GM21526 (cell line): ENCODE results near the gene FAM114A1.

ENCODE experiments used
- ATAC-seq: cut with Tn5 transposase; IDR thresholded peaks from one replicate; pipeline ENCODE4 v1.9.1; 2021; ENCODE audit warnings: moderate library complexity; ENCODE audit not compliant: unreplicated experiment, low FRiP score

The FAM114A1 gene

DNA sequence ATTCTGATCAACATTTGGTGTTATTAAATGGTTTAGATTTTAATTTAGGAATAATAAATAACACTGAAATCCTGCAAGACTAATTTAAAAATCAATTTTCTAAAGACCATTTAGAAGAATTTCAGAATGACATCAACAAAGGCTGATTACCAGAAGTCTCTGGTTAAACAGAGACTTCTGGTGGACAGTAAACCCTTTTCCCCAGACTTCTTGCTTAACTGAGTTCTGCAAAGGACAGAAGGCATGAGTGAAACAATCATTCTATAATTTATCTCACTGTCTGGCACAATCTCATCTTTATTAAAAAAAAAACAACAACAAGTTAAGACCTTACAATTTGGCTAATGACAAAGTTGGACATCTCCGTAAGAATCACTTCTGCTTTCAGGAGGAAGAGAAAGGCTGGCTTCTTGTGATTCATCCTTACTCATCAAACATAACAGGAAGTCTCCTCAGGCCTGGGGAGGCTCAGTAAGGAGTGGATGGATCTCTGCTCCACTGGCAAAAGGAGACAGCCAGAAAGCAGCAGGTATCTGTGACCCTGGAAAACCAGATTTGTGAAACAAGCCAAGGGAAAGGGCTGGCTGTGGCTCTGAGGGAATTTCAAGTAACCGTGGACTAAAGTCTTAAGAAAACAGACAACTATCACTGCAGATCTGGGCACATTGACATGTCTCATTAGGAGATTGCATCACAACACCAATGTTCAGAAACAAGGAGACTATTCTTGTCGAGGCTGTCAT is 10.1 kb upstream of the FAM114A1 start:
- no peak for ATAC-seq

DNA sequence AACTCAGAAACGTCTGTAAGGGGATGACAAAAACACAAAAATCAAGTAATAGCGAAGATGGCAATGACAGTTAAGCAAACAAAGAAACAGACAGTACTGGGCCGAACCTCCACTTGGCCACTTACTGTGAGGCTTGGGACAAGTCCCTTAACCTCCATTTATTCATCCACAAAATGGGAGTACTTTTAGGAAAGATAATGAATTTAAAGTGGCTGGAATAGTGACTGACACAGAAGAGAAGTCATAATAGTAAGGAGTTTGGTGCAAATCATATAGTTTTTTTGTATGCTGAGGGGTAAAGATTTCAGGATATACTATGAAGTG is 9.5 kb upstream of the FAM114A1 start:
- ATAC-seq, result no peak

DNA sequence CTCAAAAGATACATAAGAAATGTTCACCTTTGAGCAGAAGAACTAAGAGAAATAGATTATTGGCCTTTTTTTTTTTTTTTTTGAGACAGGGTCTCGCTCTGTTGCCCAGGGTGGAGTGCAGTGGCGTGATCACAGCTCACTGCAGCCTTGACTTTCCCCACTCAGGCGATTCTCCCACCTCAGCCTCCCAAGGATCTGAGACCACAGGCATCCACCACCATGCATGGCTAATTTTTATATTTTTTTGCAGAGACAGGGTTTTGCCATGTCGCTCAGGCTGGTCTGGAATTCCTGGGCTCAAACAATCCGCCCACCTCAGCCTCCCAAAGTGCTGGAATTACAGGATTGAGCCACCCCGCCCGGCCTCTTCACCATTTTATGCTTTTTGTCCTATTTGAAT is 8.1 kb upstream of the FAM114A1 start:
- ATAC-seq, result no peak

DNA sequence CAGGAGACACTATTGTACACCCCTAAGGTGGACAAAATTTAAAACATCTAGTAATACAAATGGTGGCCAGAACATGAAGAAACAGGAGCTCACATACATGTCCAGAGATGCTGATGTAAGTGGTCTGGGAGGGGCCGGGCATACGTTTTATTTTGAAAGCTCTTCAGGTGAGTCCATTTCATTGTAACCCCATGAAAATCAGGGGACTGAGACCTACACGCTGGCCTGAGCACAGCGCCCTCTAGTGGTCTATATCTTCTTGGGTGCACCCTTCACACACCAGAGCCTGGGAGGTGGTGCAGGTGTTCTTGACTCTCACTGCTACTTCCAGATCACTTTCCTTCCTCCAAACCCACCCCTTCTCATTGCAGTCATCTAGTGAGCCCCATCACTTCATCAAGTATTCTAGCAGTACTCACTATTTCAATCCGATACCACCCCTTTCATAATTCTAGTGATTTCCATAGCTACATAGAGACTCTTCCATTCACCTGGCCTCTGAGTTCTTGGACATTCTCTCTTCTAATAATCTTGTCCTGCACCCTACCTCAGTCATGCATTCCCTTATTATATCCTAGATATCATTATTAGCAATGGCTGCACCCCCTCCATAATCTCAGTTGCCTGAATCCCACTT is 6.7 kb upstream of the FAM114A1 start:
- ATAC-seq, result no peak

DNA sequence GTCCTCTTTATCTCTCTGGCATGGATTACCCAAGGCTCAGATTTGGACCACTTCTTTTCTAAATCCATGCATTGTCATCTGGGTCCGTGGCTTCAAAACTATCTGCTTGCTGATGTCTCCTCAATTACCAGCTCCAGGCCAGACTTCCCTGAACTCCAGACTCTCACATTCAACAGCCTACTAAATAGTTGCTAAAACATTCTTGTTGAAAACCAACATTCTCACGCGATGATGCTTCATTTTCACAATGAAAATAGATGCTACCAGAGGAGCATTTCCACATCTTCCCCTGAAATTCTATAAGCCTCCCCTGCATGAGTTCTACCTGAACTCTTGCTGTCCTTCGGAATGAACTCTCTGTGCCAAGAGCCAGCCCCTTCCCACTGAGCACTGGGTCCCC is 5.8 kb upstream of the FAM114A1 start:
- ATAC-seq, result no peak

DNA sequence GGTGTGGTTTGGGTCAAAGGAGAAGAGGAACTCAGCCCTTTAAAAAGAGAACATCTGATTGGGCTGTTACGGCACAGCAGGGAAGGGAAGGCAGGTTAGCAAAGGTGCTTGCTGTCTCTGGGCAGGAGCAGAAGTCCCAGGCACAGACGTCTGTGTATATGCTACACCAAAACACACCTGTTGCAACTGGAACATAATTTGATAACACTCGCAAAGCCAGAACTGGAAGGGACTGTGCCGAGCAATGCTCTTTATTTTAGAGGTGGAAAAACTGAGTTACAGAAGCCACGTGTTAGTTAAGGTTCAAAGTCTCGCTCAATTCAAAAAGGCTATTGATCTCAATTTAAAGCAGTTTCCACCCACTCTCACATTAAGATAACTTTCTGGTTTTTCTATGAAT is 2.2 kb upstream of the FAM114A1 start:
- no peak for ATAC-seq

DNA sequence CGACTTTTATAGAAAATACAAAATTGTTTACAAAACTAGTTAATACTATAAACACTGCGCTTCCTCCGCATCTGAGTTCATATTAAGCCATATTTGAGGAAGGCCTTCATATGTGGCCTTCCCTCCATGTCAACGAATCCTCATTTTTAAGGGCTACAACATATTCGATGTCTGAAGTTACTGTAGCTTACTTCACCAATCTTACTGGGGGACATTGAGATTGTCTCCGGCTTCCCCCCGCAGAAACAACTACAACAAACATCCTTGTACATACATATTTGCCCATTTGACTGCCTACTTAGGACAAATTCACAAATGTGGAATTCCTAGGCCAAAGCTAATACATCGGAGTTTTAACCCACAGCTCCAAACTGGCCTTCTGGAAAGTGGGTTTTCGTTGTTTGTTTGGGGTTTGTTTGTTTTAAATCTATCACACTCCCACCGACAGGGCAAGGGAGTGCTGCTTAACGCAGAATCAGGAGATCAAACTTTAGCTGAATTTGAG is 581 bp upstream of the FAM114A1 start:
- no peak for ATAC-seq

DNA sequence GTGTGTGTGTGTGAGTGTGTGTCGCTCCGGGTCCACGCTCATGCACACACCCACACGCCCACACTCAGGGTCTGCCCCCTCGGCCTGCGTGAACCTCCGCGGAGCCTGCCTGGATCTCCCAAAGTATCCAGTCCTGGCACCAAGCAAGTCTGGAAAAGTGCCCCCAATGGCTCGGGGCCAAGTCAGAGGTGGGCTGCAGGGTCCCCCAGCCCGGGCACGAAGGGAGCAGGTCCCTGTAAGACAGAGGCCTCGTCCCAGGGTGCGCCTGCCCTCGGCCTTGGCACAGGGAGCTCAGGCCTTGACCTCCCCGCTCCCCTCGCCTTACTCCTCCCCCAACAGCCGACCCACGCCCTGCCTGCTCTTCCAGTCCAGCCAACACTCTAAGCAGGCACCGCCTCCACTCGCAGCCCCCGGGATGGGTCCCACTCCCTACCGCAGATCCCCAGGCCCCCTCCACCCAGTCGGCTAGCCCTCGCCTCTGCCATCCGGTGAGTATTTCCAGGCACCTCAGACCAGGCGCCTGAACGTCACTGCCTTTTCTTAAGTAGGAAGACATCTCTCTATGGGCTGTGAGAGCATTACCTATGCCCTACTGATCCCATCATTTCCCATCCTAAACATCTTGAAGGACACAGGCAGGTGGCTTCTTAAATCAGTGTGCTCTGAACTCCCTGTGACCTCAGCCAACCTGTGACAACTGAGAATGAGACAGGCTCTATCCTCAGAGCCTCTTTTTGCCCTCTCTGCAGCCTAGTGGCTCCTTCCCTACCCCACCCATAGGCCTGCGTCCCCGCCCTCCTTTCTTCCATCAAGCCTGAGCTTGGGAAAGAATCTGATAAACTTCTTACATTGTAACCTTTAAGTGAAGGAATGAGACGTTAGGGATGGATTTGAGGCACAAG is 704 bp downstream of the FAM114A1 start:
- ATAC-seq, result no peak

DNA sequence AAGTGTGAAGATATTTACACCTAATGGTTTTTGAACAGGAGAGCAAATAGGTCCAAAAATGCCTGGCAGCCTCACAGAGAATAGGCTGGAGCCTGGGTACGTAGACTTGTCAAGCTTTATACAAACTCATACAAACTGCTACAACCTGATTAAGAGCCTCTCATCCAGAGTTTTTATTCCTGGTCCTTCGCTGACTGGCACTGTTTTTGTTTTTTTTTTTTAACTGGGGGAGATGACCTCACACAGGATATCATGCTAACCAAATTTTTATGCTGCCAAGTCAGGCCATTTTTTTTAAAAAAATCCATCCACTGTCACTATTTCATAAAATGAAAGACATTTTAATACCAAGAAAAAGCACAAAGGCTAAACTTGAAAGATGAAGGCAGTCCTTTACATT is 1.9 kb downstream of the FAM114A1 start:
- ATAC-seq, result no peak

DNA sequence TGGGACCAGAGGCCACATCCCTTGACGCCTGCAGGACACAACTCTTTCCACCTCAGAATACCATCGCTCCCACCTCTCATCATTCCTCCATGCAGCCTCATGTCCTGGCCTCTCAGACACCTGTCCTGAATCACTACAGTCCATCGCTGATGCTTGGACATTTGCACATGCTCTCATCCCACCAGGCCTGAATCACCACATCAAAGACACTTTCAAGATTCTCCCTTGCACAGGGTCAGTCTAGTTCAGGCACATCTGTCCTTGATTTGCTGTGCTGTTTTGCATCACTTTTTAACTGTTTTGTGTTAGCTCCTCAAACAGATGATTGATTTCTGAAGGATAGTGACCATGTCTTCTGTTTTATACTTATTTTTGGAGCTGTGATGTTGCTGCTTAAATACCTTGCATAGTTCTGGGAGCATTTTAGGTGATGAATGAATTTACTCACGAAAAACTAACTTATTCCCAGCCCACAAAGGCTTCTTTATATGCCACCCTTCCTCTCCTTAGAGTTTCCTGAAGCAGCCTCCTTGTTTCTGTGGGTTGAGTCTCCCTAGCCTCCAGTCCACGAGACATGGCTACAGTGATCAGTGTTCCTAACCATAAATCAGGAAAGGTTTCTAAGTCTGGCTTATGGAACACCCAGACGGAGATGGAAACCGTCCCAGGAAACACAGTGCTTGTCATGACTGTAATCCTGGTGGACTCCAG is 2.6 kb downstream of the FAM114A1 start:
- no peak for ATAC-seq

DNA sequence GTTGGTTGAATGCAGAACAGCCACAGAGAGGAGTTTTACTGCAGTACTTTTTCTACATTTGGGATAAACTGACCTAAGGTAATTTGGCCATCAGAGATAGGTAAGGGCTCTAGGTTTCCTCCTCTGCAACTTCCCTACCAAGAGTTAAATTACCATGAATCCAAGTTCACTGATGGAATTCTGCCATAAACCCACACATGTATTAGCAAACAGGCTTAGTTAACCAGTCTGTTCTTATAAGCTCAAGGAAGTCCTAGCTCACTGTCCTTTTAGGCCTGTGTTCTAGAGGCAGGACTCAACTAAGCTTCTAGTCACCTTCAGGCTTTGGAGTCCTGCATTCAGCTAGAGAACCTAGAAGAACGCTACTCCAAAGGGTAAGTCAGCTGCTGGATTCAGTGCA is 4.0 kb downstream of the FAM114A1 start:
- no peak for ATAC-seq

DNA sequence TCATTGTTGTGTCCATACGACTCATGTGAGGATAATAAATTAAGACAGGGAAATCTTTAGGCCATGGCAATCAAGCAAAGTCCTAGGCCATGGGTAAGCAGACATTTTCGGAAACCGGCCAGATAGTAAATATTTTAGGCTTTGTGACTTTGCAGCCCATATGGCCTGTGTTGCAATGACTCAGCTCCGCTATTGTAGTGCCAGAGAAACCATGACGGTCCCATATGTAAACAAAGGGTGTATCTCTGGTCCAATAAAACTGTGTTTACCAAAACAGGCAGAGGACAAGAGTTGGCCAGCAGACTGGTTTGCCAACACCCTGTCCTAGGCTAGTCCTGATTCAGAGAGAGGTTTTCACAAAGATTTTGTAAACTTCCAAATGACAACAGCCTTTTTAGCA is 5.0 kb downstream of the FAM114A1 start:
- no peak for ATAC-seq

DNA sequence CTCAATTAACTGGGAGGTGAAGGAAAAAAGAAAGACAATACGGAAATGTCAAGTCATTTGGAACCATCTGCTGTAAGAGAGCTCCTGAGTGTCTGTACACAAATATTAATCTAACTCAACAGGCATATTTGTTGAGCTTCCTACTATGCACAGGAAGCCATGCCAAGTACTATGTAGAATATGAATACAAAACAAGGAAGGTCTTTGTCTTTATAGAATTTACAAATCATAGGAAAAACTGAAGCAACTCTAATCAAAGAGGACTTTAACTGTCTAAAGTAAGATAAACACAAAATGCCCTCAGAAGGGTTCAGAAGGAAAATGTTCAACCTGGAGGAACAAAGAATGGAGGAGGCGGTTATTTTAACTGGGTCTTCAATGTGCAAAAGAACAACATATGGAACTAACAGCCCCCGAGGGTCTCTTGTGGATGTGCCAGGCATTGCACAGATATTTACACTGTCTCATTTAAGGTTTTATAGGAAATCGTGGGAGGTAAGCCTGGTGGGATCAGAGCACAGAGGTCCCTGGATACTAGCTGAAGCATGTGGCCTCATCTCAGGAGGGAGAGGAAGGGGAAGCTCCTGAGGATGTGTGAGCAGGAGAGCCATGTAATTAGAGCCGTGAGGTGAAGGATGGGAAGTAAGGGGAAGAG is 5.8 kb downstream of the FAM114A1 start:
- no peak for ATAC-seq

DNA sequence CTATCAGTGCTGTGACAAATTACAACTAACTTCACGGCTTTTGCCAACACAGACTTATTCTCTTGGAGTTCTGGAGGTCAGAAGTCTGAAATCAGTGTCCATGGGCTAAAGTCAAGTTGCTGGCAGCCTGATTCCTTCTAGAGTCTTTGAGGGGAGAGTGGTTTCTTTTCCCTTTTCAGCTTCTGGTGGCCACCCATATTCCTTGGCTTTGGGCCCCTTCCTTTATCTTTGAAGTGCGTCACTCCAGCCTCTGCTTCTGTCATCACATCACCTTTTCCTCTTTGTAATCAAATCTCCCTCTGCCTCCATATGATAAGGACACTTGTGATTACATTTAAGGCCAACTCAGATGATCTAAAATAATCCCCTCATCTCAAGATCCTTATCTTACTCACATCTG is 9.0 kb downstream of the FAM114A1 start:
- ATAC-seq, result no peak

DNA sequence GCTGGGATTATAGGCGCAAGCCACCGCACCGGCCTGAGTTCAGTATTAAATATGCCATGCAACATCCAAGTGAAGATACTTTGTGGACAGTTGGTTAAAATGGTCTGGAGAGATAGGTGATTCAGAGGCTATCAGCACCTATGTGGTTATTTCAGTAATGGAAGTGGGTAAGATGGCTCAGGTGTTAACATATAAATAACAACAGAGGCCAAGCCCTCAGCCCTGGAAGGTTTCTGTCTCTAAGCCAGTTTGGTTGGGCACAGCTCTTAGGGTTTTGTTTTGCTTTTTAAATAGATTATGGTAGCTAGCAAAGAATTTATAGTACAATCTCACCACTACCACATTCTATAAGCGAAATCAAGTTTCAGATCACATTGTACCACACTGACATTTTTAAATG is 16.6 kb downstream of the FAM114A1 start:
- ATAC-seq, result no peak

DNA sequence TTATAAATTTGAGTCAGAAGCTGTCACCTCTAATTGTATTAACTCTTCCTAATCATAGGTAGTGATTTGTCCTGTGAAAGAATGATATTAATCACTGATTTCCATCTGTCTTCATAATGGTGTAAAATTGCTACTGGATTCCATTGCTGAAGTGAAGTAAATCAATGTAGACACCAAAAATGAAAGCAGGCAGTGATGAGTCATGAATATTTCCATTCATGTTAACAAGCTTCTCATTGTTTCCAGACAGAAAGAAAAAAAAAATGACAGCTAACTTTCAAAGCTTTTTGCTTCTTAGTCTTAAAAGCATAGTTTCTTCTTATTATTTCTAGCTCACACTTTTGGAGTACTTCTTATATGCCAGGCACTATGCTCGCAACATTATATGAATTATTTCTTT is 21.5 kb downstream of the FAM114A1 start:
- no peak for ATAC-seq

DNA sequence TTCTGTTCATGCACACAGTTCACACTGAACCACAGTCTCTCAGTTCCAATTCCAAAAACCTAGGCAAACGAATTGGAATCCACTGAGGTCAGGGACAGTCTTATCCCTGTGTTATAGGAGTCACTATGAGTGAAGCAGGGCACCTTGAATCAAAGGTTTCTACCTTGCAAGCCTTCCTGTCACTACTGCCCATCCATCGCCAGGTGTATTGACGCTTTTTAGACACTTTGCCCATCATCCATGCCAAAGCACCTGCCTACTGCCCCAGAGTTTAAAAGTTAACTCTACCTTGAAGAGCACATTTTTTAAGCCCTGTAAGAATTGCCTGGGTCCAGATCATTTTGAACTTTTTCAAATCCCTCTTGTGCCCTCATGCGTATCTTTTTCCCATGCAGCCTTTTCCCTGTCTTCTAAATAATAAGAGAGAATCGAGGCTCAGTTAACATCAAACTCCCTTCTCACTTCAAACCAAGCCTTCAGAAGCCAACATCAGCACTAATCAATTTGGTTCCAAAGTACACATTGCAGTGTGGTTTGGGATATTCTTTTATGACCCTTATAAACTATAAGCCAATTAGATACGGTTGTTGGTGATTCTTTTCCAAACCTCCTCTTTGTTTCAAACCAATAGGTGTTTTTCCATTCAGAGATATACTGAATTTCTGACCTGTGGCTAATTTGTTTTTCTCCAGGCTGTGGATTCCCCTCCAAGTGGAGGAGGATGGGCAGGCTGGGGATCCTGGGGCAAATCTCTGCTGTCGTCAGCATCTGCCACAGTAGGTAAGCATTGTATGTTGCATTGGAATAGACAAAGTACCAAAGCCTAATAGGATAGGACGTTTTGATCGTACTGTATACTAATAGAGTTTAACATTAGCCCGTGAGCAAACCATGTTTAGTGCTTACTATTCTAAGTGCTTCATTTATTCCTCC is 23.7 kb downstream of the FAM114A1 start:
- ATAC-seq, result no peak

DNA sequence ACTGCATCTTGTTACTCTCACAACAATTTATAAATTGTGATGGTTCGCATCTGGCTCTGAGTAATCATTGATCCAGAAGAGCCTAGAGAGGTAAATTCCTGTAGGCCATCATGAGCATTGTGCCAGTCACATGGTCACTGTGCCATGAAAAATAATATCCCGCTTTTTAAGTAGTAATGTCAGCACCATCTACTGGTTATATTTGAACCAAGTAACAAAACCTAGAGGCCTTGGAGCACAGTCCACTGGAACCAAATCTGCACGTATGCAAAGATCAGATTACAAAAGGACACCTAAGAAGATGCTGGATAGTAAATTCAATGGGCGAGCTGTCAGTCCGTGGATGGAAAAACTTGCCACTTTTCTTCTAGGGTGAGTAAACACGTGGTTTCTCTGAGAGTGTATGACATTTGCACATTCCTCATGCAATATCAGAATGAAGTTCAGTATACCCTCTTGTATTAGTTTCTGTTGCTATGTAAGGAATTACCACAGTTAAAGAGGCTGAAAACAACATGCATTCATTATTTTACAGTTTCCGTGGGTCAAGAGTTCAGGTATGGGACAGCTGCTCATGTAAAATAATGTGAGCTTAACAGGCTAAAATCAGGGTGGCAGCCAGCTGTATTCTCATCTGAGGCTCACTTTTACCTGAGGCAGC is 26.8 kb downstream of the FAM114A1 start:
- ATAC-seq, result no peak

DNA sequence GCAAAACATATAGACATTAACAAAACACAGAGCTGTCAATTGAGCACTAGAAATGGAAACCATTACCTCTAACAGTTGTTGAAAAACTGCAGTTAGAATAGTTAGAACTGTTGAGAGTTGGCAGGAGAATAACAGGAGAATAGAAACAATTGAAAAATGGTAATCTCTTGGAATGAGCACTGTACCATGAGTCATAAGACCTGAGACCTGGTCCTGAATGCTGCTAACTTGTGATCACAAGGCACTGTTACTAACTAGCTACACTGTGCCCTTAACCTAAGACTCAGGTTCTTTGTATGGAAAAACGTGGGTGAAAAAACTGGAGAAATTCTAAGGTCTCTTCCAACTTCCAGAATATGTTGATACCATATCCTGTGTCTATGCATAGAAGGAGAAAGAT is 29.3 kb downstream of the FAM114A1 start:
- ATAC-seq, result no peak
